GM19035 (cell line): ENCODE results near the gene TBX20.
"Not testable (repeated sequence)": the region's sequence is repeated elsewhere in the genome, so short reads cannot be mapped to it uniquely, and the experiment has no call there.

Experiments
- ATAC-seq: cut with Tn5 transposase; IDR thresholded peaks from one replicate; pipeline ENCODE4 v1.9.1; 2021; ENCODE audit not compliant: unreplicated experiment

The TBX20 gene

DNA sequence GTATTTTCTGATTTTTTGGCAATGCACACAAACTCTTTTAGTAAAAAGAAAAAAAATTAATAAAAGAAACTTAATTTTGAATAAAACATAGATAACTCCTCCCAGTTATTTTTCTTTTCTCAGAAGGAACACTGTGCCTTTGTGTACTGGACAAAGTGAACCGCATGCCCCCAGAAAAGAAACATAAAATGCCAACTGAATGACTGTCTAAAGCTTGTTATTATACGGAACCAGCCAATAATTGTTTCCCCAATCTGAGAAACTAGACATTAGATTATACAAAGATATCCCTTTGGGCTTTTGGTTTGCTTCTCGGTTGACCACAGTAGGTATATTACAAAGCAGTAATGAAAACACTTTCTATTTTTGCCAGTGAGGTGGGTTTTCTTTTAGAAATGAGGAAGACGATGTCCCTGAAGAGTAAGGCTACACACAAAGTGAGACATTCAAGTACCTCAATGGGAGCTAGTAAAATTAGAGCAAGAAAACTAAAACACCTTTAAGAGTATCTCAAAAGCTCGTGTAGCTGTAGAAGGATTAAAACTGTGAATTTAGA is 25.3 kb downstream of the TBX20 start:
- ATAC-seq: not testable (repeated sequence)

DNA sequence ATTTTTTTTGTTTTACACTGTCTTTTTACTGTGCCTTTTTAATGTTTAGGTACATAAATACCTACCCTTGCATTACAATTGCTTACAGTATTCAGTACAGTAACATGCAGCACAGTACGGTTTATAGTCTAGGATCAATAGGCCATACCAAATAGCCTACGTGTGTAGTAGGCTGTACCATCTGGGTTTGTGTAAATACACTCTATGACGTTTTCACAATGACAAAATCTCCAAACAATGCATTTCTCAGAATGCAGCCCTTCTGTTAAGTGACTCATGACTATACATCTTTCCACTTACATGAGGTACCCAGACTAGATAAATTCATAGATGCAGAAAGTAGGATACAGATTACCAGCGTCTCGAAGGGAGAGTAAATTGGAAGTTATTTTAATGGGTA is 26.5 kb downstream of the TBX20 start:
- not testable (repeated sequence) for ATAC-seq

GRCh38 chr7:35222445-35222844 is 31.5 kb downstream of the TBX20 start:
- not testable (repeated sequence) for ATAC-seq

DNA sequence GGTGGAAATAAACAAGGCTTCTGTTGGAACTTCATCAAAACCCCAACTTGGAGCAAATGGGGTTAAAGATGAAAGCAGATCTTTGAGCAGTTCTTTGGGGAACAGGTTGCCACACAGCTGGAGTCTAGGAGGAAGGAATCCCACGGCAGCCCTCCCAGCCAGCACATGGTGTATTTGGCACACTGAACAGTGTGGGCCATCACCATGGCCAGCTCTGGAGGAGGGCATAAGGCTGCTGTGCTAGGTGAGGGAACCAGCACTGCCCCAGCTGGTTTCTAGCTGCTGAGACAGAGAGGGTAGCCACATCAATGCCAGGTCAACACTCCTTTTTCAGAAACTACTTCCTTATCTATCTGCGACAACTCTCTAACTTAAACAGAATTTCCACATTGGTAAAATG is 33.7 kb downstream of the TBX20 start:
- not testable (repeated sequence) for ATAC-seq

DNA sequence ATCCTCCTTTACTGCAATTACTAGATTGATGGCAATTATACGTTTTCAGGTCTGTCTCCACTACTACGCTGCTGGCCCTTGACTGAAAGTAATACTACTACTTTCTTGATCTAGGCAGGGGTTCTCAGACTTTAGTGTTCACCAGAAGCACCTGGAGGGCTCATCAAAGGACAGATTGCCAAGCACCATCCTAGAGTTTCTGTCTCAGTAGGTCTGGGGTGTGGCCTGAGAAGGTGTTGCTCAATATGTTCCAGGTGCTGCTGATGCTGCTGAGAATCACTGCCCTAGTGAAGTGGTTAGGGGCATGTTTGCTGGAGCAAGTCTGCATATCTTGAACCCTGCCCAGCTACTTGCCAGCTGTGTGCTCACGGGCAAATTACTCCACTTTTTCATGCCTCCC is 37.9 kb downstream of the TBX20 start:
- not testable (repeated sequence) for ATAC-seq

DNA sequence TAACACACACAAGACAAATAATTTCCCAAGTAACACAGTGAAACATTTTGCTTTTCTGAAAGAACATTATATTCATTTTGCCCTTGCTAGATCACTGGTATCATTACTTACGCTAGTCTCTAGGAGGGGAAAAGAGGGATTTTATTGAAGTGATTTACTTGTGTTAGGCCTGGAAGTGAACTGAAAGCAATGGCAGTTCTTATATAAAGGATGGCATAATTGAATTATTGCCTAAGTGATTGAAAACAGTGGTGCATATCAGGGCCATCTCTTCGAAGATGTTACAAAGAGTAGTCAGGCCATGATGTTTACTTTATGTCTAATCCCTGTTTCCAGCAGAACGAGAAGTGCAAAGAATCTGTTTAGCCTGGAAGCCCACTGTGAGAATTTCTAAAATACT is 38.8 kb downstream of the TBX20 start:
- ATAC-seq: not testable (repeated sequence)

- not testable (repeated sequence) for ATAC-seq
Measured at GRCh38 chr7:35206924-35207323, 47.0 kb downstream of the TBX20 start.

DNA sequence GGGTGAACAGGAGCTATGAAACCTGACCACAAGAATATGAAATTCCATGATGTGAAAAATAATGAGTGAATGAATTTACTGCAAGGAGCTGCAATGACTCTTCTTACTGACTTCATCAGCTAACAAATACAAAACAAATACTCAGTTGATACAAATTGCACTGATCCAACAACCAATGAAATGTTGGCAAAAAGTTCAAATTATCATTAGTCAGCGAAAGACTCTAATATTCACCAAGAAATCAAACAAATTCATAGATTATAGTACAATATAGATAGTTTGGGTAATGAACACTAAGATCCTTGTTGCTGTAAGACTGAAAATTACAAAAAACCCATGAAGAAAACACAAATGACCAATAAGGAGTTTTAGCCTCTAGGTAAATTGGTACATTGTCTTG is 49.0 kb downstream of the TBX20 start:
- not testable (repeated sequence) for ATAC-seq

DNA sequence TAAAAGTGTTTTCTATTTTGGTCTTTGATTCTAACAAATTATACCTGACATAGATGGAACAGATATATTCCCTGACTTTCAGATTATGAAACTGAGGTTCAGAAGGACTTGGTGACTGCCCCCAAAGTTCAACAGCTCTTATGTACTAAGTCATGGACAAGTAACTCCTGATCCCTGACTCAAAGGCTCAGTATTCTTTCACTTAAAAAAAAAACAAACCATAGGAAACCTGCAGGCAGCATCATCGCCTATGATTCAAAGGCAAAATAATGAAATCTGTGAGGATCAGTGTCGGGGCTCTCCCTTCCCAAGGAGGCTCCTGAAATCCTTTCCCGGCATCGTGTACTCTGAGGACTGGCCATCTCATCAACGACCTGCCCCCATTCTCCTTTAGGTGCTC is 49.9 kb downstream of the TBX20 start:
- ATAC-seq: not testable (repeated sequence)

DNA sequence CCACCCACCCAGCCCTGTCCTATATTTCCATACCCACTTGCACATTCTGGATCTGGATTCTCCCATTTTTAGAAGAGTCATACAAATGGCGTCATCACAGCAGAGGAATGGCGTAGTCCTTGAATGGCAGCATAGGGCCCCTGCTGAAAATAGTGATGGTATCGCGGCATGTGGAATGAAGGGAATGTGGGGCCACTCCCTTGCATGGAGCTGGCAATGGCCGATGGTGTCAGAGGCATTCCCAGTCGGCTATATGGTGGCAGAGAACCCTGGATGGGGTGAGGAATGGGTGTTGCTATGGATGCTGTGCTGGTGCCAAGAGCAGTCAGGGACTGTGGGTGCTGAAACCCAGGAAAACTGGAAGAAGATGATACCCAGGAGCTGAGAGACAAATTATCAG is 51.5 kb downstream of the TBX20 start:
- ATAC-seq: not testable (repeated sequence)

- not testable (repeated sequence) for ATAC-seq
Measured at GRCh38 chr7:35200170-35200569, 53.7 kb downstream of the TBX20 start.

- not testable (repeated sequence) for ATAC-seq
Measured at GRCh38 chr7:35198370-35199140, 55.3 kb downstream of the TBX20 start.

DNA sequence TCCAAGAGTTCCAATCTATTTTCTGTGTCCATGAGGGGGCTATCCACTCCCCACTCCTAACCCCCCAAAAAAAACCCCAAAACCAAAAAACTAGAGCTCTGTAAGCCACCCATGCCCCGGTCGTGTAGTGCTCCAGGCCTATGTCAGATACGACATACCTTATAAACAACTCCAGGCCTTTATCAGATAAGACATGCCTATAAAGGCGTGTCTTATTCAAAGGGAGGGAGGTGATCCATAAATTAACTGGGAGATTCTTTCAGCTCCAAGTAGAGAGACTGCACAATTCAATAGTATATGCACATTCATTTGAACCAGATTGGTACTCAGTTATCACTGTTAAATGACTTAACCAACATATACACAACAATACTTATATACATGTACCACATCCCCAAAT is 62.3 kb downstream of the TBX20 start:
- not testable (repeated sequence) for ATAC-seq

DNA sequence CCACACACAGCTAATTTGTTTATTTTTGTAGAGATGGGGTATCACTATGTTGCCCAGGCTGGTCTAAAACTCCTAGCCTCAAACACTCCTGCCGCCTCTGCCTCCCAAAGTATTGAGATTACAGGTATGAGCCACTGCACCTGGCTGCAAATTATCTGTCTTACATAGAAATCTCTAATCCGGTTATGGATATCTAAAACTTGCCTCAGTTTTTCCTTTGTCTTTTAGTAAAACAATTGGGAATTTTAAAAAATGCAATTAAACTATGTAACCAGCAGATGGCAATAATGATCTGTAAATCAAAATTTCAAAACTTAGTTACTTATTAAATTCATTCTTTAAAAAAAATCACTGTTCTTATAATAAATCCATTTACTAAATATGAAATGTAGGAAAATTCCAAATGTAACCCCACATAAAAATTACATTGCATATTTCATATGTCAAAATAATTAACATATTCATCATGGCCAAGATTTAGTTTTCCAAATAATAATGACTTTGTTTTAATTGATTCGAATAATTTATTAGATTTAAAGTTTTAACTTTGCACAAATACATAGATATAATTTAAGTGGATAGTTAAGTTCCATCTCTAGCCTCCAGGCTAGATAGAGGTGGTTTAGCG is 63.6 kb downstream of the TBX20 start:
- not testable (repeated sequence) for ATAC-seq

GRCh38 chr7:35186751-35187150 is 67.1 kb downstream of the TBX20 start:
- ATAC-seq: not testable (repeated sequence)

DNA sequence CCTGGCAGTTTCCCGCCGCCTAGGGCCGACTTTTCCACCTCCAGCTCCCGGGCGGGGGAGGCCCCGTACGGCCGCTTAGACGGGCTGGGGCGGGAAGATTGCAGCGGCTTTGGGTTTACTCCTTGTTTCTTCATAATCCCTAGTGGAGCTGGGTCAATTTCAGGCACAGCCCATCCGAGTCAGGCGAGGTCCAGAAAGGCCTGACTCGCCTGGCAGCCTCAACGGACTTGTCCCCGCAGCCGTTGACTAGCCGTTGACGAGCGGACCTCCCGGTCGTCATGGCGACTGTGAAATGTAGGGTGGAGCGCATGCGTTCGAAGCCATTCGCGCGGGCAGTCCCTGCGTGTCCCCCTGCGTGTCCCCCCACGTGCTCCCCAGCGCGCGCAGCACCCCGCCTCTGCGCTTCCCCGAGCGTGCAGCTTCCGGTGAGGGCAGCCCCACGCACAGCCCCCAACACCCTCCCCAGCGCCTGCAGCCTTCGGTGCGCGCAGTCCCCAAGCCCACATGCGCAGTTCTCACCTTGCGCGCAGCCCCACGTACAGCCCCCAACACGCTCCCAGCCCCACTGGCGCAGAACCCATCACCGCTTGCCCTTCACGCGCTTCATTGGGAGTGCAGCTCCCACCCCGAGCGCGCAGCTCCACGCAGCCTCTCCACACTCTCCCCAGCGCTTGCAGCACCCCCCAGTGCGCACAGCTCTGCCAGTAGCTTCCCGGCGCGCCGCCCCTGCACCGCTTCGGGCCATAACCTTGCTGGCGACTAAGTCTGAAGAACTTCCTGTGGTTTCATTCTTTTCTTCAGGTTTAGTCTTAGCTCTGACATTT is 67.8 kb downstream of the TBX20 start:
- ATAC-seq: no peak

DNA sequence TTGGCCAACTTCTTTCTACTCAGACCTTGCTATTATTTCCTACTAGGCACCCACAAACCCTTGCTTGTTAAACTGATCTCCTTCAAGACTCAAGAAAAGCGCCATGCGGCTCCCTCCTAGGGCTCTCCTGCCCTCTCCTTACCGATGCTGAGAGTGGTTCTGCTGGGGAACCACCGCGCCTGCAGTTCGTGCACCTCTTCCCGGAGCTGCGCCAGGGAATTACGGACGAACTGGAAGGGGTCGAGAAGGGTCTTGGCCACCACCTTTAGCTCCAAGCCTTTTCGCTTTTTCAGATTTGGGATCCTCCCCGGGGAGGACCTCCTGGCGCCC is 68.4 kb downstream of the TBX20 start:
- not testable (repeated sequence) for ATAC-seq

DNA sequence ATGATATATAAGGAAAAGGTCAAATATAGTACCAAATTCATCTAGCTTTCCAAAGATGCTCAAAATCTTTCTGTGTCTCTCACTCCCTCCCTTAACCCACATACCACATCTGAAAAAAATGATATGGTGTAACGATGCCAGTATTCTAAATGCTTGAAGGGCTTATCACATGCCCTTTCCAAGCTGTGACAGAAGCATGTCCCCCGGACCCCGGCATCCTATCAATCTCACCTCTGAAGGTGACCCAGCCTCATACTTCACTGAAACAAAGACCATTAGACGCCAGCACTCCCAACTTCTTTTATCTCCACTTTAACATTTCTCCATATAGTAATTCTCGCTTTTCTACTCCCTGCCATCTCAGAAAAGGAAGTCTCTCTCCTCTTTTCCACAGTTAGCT is 68.9 kb downstream of the TBX20 start:
- ATAC-seq: not testable (repeated sequence)

GRCh38 chr7:35183873-35184503 is 69.9 kb downstream of the TBX20 start:
- not testable (repeated sequence) for ATAC-seq

GRCh38 chr7:35180665-35181064 is 73.2 kb downstream of the TBX20 start:
- not testable (repeated sequence) for ATAC-seq

DNA sequence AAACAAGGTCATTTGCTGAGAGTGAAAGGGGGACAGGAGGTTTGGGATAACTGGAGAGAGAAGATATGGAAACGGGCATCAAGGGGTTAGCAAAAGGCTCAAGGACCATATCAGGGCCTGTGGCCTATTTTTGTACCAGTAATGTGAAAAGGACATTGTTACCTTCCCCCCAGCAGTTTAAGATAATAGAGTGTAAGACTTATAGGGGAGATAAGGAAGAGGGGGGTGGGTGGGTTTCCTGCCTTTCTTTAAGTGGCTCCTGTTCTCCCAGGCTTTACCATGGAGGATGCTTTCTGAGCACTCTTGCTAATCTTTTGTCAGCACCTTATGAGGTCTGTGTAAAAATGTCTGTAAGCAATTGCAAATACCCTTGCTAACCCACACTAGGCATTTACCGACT is 80.7 kb downstream of the TBX20 start:
- ATAC-seq: not testable (repeated sequence)
